GM18498 (cell line): Measurements from ENCODE around the gene LILRB3.
A peak's percentile ranks its signal among the peaks of the same experiment; 100 is the strongest.
"Not testable (repeated sequence)": the region's sequence is repeated elsewhere in the genome, so short reads cannot be mapped to it uniquely, and the experiment has no call there.

Experiments
- ATAC-seq: cut with Tn5 transposase; IDR thresholded peaks from one replicate; pipeline ENCODE4 v1.9.1; 2021; ENCODE audit warnings: mild to moderate bottlenecking, moderate library complexity; ENCODE audit not compliant: unreplicated experiment

Gene LILRB3

DNA sequence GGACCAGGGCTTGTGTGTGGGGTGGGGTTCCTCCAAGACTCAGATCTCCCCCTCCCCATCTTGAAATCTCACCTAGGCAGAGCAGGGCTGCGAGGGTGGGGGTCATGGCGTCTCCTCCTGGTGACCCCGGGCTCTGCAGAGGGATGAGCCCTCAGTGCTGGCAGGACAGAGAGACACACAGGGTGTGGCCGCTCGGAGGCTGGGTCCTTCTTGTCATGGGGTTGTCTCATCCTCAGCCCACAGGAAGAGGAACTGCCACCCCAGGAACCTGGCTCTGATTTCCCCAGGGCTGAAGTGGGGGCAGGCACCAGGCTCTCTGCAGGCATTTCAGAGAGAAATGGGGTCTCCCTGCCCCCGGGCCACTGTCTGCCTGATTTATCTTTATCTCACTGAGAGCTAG lies 19.8 kb upstream of the LILRB3 start, which contains the start of gene LILRA6:
LILRA6 (minus strand) TSS at position 145 of the 400 bp plus-strand sequence.
- ATAC-seq = not testable (repeated sequence)

DNA sequence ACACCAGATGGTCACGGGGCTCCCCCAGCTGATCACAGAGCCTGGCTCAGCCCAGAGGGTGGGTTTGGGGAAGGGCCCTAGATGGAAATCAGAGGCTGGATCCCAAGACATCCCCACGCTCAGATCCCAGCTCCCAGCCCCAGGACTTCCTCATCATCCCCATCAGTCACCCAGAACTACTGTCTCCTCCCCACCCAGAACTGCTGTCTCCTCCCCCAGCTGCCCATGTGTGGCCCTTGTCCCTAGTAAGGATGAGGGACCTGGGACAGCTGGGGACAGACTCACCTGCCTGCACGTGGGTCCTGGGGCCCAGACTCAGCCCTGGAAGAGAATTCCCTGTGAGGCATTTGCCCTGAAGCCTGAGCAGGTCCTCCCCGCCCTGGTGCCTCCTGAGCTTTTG lies 19.4 kb upstream of the LILRB3 start:
- ATAC-seq = not testable (repeated sequence)

DNA sequence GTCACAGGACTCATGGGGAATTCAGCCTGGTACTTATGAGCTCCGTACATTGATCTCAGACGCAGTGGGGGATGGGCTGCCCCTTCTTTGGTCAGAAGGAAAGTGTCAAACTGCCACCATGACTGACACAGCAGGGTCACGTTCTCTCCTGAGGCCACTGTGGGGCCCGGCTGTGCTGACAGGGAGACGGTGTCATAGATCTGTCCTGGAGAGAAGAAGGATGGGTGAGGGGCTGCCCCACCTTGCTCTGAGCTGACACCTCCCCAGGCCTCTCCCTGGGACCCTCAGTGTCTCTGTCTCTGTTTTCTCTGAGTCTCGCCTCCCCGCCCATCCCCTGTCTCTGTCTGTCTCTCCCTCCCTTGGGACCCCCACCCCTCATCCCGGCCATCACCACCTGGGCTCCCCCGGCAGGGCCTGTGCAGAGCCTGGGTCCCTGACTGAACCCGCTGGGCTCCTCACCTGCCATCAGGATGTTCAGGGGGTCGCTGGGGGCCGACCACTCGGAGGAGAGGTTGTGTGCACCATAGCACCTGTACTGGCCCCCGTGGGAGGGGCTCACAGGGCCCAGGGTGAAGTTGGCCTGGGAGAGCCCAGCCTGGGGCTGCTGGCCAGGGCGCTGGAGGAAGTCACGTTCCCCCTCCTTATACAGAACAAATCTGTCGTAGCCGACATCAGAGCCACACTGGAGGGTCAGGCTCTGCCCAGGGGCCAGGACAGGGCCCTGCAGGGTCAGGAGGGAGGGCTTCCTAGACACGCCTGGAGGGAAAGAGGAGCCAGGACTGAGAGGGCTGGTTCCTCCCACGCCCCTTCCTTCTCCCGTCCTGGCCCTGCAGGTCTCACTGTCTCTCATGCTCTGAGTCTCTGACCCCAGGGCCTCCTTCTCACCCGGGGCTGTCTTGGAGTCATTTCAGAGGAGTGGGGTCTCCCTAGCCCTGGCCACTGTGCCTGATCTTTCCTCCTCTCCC lies 17.8 kb upstream of the LILRB3 start:
- ATAC-seq = not testable (repeated sequence)

DNA sequence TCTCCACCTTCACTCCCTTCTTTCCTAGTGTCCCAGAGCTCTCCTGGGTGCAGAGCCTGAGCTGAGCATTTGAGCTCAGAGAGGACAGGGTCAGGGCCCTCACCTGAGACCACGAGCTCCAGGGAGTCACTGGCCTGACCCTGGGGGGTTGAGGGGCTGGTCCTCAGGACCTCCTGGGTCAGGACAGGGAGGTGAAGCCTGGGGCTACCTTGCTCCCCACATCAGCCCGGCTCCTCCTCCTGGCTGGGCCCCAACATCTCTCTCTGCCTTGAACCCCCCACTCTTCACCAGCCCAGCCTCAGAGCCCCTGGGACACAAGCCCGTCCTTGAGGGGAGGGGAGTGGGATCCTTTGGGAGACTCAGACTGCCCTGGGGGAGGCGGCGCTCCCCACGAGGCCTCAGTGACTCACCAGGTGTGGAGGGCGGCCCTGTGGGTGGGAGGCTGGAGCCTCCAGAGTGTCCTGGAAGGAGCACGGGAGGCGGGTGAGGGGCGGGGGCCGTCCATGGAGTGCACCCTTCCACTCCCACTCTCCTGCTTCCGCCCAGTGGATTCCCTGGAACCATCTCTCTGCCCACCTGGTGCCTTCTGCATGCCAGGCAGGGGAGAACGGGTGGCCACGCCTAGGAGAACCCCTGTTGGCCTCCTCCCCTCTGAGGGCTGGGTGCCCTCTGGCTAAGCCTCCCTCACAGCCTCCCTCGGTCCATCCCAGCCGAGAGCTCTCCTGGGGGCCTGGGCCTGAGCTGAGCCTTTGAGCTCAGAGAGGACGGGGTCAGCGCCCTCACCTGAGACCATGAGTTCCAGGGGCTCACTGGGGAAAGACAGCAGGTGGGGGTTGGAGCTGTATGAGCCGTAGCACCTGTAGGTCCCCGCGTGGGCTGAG lies 16.9 kb upstream of the LILRB3 start:
- ATAC-seq = not testable (repeated sequence)

DNA sequence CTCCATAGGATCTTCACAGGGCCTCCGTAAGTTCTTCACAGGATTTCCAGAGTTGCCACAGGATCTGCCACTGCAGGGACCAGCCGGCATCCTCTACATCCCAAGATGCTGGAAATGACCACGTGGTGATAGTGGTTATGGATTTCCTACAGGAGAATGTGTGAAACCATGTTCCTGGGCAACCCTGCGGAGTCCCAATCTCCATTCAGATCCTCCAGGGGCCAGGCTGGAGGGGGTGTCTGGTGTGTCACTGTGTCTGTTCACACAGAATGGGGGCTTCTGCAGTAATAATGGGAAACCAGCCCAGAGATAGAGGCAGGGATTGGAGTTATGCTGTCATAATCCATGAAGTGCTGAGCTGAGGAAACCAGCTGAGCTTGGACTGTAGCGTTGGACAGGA lies 11.1 kb upstream of the LILRB3 start:
- no peak for ATAC-seq

DNA sequence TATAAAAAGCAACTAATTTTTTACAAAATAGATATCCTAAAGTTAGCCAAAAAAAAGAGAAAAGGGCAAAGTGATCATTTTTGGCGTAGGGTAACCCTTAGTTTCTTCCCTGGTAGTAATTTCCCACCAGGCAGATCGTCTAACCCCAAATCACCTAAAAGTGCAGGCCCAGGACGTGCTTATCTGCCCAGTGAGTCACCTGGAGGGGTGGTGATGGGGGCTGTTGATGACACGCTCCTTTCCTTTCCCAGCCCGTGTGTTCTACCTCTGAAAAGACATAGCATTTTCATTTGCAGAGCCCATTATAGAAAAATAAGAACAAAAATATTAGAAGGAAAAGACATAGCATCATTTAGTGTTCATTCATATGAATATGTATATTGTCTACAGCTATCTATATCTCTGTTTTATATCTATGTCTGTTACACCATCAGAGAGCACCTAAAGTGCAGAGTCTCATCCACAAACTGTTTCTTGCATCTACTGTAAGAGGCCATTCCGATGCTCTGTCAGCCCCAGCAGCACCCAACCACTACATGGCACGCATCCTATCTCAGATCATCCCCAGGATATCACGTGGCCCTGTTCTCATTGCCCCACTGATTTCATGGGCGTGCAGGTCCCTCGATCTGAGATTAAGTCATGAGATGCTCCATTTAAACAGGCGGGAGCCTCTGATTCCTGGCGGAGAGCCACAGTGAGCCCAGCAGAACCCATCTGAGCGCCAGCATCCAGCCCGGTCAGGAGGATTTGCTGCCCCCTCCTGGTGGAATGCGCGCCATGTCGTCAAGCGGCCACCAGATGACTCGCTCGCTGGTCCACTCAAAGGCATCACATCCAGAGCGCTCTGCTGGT lies 8.5 kb upstream of the LILRB3 start:
- ATAC-seq = peak; percentile 57

DNA sequence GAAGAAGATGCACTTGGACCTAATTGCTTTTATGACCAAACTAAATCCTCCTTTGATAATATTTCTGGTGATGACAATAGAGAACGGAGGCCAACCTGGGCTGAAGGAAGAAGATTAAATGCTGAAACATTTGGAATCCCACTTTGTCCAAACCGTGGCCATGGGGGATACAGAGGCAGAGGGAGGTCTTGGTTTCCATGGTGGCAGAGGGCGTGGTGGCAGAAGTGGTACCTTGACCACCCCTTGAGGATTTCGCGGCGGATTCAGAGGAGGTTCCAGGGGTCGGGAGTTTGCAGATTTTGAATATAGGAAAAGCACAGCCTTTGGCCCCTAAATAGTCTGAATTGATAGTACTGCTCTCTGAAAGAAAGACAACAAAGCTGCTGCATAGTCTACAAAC lies 7.2 kb upstream of the LILRB3 start:
- ATAC-seq = no peak

DNA sequence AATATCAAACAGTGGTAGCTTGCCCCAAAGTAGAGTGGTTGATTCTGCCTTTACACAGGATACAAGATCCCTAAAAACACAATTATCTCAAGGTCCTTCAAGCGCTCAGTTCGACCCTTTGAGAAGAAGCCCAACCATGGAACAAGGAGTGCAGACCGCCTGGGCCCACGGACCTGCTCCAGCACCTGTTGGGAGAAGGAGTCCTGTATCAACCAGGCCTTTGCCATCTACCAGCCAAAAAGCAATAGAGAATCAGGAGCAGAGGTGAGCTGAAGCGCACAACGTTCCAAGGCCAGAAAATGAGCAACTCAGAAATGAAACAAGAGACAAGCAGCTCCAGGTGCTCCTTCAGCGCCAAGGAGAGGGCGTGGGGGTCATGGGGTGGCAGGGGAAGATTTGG lies 6.3 kb upstream of the LILRB3 start:
- ATAC-seq = no peak

DNA sequence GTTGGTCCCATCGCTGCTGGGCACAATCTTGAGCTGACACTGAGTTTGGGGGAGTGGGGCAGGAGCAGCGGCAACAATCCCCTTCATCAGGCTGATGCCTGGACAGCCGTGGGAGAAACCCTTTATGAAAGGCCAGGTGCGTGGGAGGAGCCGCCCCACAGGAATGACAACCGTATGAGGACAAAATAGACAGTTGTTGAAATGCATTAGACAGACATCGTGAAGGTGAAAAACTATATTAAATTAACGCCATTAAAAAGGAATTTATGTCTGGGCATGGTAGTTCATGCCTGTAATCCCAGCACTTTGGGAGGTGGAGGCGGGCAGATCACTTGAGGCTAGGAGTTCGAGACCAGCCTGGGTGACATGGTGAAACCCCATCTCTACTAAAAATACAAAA lies 1.8 kb upstream of the LILRB3 start:
- not testable (repeated sequence) for ATAC-seq

DNA sequence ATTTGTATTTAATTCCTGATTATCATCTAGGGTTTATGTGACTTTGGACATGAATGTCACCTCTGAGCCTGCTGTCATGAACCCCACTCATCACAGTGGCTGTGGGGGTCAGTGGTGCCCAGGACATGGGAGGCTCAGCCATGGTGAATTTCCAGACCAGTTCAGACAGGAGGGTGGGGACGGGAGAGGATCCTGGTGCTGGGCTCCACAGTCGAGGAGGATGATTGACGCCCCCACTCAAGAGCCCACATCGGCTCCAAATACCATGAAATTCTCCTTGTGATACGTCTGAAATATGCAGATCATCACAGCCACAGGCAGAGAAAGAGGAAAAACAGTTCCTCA lies 1.1 kb upstream of the LILRB3 start:
- ATAC-seq = not testable (repeated sequence)

DNA sequence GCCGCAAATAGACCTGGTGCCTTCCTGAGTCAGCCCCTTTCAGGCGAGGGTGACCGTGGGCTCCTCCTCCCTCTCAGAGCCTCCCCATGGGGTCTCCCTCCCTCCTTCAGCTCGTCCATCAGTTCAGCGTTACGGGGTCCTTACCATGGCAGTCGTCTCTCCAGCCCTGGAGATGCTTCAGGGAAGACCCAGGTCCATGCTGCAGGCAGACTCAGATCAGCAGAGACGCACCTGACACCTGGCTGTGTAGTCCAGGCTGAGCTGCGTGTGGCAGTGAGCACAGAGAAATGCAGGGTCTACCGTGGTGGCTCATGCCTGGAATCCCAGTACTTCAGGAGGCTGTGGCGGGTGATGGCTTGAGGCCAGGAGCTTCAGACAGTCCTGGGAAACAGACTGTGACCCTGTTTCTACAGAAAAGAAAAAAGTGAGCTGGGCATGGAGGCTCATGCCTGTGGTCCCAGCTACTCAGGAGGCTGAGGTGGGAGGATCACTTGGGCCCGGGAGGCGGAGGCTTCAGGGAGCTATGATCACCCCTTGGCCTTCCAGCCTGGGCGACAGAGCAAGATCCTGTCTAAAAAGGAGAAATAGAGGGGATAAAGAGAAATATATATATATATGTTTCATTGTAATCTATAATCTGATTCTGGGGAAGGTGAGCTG lies 600 bp upstream of the LILRB3 start:
- ATAC-seq = not testable (repeated sequence)

DNA sequence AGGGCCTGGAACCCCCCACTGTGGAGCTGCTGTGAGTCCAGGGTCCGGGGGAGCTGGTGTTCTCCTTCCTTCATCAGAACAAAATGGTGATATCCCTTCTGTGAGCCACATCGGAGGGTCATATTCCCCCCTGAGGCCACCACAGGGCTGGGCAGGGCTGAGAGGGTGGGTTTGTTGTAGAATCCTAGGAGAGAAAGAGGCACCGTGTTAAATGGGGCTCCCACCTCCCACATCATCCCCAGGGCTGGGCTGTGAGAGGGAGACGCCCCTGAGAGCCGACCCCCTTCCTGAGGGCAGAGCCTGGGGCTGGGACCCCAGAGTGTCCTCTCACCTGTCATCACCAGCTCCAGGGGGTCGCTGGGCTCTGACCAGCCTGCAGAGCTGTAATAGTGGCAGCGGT lies 860 bp downstream of the LILRB3 start:
- not testable (repeated sequence) for ATAC-seq

DNA sequence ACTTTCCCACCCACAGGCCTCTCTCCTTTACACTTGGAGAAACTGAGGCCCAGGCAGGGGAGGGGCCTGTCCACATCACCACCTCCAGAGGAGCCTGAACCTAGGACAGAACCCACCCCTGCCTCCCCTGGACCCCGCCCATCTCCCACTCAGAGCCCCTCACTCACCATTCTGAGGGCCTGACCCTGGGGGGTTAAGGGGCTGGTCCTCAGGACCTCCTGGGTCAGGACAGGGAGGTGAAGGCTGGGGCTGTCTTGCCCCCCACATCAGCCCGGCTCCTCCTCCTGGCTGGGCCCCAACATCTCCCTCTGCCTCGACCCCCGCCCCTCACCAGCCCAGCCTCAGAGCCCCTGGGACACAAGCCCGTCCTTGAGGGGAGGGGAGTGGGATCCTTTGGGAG lies 3.1 kb downstream of the LILRB3 start:
- not testable (repeated sequence) for ATAC-seq

DNA sequence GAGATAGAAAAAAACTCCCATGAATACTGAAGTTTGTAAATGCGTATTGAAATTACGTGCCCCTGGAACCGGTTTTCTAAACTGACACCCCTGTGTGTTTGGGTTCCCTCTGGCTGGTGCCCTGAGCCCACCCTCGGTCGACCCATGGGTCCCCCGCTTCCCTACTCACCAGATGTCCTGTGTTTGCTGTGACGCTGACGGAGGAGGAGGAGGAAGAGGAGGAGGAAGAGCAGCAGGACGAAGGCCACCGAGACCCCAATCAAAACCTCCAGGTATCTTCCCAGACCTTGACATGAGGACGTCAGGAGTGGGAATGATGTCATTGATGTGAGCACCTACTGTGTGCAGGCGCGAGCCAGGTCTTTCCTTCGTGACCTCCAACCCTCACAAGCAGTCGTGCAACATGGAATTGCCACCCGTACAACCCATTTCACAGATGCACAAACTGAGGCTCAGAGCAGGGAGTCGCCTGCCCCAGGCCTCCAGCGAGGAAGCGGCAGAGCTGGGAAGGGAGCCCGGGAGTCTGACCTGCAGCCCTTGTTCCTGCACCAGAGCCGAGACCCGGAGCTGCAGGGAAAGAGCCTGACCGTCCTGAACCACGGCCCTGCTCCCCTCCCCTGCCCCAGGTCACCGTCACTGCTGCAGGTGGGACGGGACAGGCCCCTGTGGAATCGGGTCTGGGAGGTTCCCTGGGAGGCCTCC lies 3.7 kb downstream of the LILRB3 start:
- no peak for ATAC-seq

DNA sequence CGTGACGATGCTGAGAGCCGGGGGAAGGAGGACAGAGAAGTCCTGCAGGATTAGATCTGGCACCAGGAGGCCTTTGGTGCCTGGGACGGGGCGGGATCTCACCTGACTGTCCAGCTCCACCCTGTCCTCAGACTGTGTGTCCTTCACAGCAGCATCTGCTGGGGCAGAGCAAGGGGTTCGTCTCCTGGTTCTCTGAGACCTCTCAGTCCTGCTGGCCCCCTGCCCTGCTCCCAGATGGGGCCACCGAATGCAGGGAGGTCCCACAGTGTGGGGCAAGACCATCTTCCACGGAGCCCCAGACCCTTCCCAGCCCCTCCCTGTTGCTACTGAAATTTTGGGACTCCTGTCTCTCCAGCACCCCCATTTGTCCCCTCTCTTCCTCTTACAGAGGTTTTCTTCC lies 4.5 kb downstream of the LILRB3 start:
- ATAC-seq = no peak

DNA sequence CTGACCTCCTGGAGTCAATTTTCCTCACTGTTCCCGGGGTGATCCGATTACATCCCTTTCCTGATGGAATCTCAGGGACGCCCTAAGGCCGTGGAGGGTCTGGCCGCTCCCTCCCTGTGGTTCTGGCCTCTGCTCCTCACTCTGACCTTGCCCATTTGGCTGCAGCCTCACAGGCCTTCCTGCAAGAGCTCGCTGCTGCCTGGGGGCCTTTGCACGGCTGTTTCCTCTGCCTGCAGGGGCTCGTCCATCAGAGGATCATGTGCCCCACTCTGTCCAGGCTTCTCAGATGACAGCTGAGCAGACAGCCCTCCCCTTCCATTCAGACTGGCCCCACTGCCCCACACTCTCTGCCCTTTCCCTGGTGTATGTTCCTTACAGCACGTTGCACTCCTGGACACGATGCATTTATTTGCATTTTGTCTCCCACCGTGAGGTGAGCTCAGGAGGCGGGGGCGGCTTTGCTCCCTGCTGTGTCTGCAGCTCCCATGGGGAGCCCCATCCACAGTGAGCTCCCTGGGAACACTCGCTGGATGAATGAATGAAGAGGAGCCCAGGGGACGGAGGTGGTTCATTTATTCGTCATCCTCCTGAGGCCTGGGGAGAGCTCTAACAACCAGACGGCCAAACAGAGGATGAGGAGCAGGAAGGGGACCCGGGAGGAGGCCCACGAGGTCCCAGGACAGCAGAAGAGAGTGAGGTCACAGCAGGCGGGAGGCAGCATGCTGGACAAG lies 5.1 kb downstream of the LILRB3 start:
- not testable (repeated sequence) for ATAC-seq

DNA sequence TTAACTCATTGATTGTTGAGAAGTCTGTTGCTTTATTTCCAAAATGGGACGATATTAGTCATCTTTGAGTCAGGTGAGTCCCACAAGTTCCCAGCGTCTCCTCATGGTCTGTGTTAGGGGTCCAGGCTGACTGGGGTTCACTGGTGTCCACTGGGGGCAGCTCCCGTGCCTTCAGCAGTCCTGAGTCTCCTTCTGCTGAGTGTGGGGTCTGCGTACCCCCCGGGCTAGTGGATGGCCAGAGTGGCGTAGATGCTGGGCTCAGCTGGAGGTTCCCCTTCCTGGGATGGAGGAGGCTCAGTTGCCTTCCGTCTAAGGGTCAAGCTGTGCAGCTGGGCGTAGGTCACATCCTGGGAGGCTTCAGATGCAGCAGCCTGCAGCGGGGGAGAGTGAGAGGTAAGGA lies 5.9 kb downstream of the LILRB3 start:
- no peak for ATAC-seq

DNA sequence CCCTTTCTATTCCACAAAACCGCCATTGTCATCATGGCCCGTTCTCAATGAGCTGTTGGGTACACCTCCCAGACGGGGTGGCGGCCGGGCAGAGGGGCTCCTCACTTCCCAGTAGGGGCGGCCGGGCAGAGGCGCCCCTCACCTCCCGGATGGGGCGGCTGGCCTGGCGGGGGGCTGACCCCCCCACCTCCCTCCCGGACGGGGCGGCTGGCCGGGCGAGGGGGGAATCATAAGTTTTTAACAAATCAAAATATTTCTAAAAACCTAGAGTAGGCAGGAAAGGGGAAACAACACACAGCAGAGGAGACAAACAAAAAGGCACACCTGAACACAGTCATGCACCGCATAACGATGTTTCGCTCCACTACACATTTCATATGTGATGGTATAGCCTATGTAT lies 8.1 kb downstream of the LILRB3 start:
- ATAC-seq = not testable (repeated sequence)

DNA sequence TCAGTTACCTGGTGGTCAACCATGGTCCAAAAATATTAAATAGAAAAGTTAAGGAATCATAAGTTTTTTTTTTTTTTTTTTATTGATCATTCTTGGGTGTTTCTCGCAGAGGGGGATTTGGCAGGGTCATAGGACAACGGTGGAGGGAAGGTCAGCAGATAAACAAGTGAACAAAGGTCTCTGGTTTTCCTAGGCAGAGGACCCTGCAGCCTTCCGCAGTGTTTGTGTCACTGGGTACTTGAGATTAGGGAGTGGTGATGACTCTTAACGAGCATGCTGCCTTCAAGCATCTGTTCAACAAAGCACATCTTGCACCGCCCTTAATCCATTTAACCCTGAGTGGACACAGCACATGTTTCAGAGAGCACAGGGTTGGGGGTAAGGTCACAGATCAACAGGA lies 8.6 kb downstream of the LILRB3 start:
- ATAC-seq = not testable (repeated sequence)
